Mammary epithelial cell (primary cell): Measurements from ENCODE around the gene RNU1-3.

ENCODE experiments used
- EZH2 ChIP-seq: IDR thresholded peaks from 2 replicates; pipeline ENCODE4 v1.6.1; 2012; ENCODE audit warnings: low read length, inconsistent platforms, borderline replicate concordance
- TF ChIP-seq, protein P1 (sequence below), 2 donors: IDR thresholded peaks in 1 of 2; conservative IDR thresholded peaks in 1 of 2; 2 replicates each; pipeline ENCODE4 v1.5.1; 2011 to 2012; ENCODE audit warnings: inconsistent platforms in 2 of 2, low read length in 2 of 2, mild to moderate bottlenecking in 2 of 2, control low read depth in 1 of 2, low read depth in 1 of 2; ENCODE audit not compliant: insufficient read depth in 1 of 2; ENCODE audit errors: extremely low read depth in 1 of 2

DNA sequence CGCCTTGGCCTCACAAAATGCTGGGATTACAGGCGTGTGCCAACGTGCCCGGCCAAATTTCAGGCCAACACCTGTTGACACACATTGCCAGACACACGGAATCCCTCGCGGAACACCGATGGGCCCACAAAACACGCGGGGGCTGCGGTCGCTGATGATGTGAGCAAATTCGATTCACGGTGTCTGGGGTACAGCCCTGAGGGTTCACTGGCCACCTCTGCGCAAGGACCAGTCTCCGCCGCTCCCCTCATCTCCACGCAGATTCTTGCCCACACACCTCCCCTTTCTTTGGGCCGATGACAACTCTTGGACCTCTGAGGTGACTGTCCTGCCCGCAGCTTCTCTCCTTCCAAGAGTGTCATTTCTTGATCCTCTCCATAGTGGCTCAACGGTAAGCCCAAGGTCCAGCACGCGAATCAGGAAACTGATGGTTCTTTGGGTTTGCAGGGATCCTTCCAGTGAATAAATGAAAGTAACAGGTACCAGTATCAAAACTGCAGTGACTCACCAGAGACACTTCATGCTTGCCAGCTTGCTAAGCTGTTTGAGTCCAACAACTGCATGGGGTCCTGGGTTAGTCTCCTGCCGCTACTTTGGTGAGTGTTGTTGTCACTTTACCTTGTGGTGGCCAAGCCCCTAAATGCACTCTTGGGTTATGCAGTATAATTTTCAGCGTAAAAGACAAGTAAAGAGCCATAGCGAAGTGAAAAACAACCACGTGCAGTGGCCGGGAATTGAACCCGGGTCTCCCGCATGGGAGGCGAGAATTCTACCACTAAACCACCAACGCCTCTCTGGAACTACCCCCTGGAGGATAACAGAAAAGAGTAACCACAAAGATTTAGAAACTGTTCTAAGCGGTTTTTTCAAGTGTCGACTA lies 11.0 kb upstream of the RNU1-3 start:
- TF ChIP-seq, protein P1, sequence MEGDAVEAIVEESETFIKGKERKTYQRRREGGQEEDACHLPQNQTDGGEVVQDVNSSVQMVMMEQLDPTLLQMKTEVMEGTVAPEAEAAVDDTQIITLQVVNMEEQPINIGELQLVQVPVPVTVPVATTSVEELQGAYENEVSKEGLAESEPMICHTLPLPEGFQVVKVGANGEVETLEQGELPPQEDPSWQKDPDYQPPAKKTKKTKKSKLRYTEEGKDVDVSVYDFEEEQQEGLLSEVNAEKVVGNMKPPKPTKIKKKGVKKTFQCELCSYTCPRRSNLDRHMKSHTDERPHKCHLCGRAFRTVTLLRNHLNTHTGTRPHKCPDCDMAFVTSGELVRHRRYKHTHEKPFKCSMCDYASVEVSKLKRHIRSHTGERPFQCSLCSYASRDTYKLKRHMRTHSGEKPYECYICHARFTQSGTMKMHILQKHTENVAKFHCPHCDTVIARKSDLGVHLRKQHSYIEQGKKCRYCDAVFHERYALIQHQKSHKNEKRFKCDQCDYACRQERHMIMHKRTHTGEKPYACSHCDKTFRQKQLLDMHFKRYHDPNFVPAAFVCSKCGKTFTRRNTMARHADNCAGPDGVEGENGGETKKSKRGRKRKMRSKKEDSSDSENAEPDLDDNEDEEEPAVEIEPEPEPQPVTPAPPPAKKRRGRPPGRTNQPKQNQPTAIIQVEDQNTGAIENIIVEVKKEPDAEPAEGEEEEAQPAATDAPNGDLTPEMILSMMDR (conservative IDR thresholded peaks at IDR 0.05 in 1 of 2, IDR thresholded peaks at IDR 0.05 in 1 of 2; ENCODE audit: extremely low read depth in 1 of 2, insufficient read depth in 1 of 2, low read depth in 1 of 2, low read length in 2 of 2): no peak
- no peak for TF ChIP-seq EZH2
